Measurements from ENCODE around the gene KCNJ5. TPM values are rescaled to one million over a fixed set of nuclear protein-coding genes. Genes with fewer than 3 reads are reported as not detected.
A peak's percentile ranks its signal among the peaks of the same experiment; 100 is the strongest.

The KCNJ5 gene
- total RNA-seq, 1 donor from 2014 or later, result 8.5 TPM

DNA sequence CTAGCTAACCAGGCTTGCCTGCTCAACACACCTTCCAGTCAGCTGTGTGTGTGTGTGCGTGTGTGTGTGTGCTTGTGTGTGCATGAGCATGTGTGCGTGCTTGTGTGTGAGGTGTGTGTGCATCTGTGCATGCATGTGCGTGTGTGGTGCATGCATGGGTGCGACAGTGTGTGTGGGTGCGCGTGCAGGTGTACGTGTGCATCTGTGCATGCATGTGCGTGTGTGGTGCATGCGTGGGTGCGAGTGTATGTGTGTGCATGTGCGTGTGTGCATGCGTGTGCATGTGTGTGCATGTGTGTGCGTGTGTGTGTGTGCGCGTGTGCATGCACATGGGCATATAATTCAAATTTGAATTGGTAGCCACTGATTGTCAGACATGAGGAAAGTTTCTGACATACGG, 62.0 kb downstream of the KCNJ5 start:
- H3K4me1 ChIP-seq, result no peaks in the 10 kb centered on the region
- no peak for ATAC-seq
- H3K27me3 ChIP-seq, result no peaks in the 10 kb centered on the region
- H3K36me3 ChIP-seq, result no peaks in the 10 kb centered on the region
- intact Hi-C loops (cut with DNase I), result loop anchor here (10.0 kb wide), 1 partner anchor 798 kb away; no protein-coding TSS in a partner anchor
- no peaks in the 10 kb centered on the region for H3K9me3 ChIP-seq
- TF ChIP-seq, protein P1, sequence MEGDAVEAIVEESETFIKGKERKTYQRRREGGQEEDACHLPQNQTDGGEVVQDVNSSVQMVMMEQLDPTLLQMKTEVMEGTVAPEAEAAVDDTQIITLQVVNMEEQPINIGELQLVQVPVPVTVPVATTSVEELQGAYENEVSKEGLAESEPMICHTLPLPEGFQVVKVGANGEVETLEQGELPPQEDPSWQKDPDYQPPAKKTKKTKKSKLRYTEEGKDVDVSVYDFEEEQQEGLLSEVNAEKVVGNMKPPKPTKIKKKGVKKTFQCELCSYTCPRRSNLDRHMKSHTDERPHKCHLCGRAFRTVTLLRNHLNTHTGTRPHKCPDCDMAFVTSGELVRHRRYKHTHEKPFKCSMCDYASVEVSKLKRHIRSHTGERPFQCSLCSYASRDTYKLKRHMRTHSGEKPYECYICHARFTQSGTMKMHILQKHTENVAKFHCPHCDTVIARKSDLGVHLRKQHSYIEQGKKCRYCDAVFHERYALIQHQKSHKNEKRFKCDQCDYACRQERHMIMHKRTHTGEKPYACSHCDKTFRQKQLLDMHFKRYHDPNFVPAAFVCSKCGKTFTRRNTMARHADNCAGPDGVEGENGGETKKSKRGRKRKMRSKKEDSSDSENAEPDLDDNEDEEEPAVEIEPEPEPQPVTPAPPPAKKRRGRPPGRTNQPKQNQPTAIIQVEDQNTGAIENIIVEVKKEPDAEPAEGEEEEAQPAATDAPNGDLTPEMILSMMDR (IDR thresholded peaks at IDR 0.05), result no peak
- no peak overlapping the region for H3K27ac ChIP-seq
- no peak overlapping the region for H3K4me3 ChIP-seq
- no peak for DNase-seq

DNA sequence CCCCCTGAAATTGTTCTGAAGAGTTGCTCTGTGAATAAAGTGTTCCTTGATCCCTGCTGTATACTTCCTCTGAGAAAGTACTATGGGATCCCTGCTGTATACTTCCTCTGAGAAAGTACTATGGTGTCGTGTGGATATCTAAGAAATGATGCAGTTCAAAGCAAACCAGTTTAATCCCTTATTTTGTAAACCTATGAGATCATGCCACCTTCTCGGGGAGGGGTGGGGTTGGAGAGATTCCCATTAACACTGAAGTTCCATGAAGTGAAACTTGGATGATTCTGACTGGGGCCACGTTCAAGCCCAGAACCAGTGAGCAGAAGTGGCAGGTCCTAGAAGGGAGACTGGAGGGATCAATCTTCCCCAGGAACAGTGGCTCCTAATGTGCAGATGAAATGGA, 64.5 kb downstream of the KCNJ5 start:
- DNase-seq (no peak), ATAC-seq (no peak)
- no peaks in the 10 kb centered on the region for H3K4me1 ChIP-seq
- H3K27ac ChIP-seq, result no peak overlapping the region
- no peaks in the 10 kb centered on the region for H3K9me3 ChIP-seq
- H3K4me3 ChIP-seq, result no peak overlapping the region
- no peaks in the 10 kb centered on the region for H3K27me3 ChIP-seq
- TF ChIP-seq, protein P1 (IDR thresholded peaks at IDR 0.05), result no peak
- H3K36me3 ChIP-seq, result no peaks in the 10 kb centered on the region
- intact Hi-C loops (cut with DNase I), result loop anchor here (2.0 to 10.0 kb wide), 2 partner anchors 71 to 801 kb away; no protein-coding TSS in a partner anchor

DNA sequence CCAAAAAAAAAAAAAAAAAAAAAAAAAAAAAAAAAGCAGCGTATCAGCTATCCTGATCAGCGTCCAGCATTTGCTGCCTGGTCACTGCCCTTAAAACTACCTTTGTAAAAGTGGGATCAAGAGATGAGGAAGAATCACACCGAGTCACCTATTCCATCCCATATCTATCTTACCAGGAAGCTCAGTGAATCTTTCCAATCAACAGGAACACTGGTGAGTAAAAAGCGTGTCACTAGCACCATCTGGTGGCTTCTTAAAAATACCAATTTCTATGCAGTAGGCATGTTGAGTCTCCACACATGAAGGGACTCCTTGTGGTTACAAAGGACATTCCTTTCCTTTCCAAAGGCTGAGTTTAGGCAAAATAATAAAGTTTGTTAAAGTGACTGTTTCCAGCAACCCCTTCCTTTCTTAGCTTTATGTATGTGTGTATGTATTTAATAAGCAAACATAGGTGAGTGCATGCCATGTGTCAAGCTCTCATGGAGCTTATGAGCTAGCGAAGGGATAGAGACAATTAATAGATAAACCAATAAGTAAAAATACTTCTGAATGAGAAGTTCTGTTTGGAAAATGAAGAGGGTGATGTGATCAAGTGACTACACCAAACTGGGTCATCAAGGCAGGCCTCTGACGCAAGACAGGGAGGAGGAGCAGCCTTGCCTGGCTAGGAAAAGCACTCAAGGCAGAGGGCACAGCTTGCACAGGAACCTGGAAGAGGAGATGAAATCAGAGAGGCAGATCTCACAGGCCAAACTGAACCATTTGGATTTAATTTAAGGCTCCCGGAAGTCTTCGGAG, 65.4 kb downstream of the KCNJ5 start:
- H3K36me3 ChIP-seq, result no peaks in the 10 kb centered on the region
- H3K27me3 ChIP-seq, result no peaks in the 10 kb centered on the region
- no peak overlapping the region for H3K27ac ChIP-seq
- H3K4me1 ChIP-seq, result no peaks in the 10 kb centered on the region
- no peak overlapping the region for H3K4me3 ChIP-seq
- intact Hi-C loops (cut with DNase I), result loop anchor here (2.0 to 10.0 kb wide), 2 partner anchors 72 to 802 kb away; no protein-coding TSS in a partner anchor
- peak; percentile 87 for ATAC-seq
- no peak for DNase-seq
- TF ChIP-seq, protein P1 (IDR thresholded peaks at IDR 0.05), result peak; percentile 76
- no peaks in the 10 kb centered on the region for H3K9me3 ChIP-seq

DNA sequence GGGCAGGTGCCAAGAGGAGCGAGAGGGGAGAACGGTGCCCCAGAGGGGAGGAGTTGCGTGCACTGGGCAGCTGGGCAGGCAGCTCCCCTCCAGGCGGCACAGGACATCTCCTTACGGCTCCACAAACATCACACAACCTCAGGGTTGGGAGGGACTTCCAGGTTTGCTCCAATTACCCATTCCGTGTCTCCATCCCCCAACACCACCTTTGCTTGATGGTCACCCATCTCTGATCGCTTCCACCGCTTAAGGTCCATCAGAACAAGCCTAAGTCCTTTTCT, 66.0 kb downstream of the KCNJ5 start:
- Histone ChIP-seq H3K36me3 (no peaks in the 10 kb centered on the region), H3K9me3 (no peaks in the 10 kb centered on the region), H3K27ac (no peak overlapping the region), H3K27me3 (no peaks in the 10 kb centered on the region), H3K4me3 (no peak overlapping the region), H3K4me1 (no peaks in the 10 kb centered on the region)
- intact Hi-C loops (cut with DNase I), result loop anchor here (2.0 to 10.0 kb wide), 2 partner anchors 72 to 802 kb away; no protein-coding TSS in a partner anchor
- no peak for DNase-seq
- TF ChIP-seq, protein P1 (IDR thresholded peaks at IDR 0.05), result no peak
- peak; percentile 22 for ATAC-seq

DNA sequence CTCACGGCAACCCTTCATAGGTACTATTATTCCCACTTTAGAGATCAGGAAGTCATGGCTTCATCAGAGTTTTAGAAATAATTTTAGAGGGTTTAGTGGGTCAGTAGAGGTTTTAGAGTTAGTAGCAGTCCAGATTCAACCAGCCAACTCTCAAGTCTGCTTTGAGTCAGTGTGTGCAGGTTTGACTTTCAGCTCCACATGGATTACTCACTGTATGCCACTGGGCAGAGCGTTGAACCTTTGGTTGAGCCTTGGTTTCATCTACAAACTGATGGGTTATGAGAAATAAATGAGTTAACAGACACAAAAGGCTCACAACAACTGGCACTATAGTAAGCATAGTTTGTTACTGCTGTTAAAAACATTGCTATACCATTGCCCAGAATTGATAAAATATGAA, 70.5 kb downstream of the KCNJ5 start:
- TF ChIP-seq, protein P1 (IDR thresholded peaks at IDR 0.05), result no peak
- no peaks in the 10 kb centered on the region for H3K27me3 ChIP-seq
- intact Hi-C loops (cut with DNase I), result no loop called here
- H3K27ac ChIP-seq, result no peak overlapping the region
- H3K36me3 ChIP-seq, result no peaks in the 10 kb centered on the region
- no peaks in the 10 kb centered on the region for H3K9me3 ChIP-seq
- no peak overlapping the region for H3K4me3 ChIP-seq
- H3K4me1 ChIP-seq, result no peaks in the 10 kb centered on the region
- DNase-seq (no peak), ATAC-seq (no peak)
